B cell (primary cell): ENCODE measurements around the gene COL25A1. TPM values are rescaled to one million over a fixed set of nuclear protein-coding genes. Genes with fewer than 3 reads are reported as not detected.

ENCODE experiments used
- ATAC-seq: fragments of 200-7000 bp; cut with Tn5 transposase; one replicate; pipeline ENCODE4 v1.10.0; 2021; ENCODE audit warnings: low read depth, mild to moderate bottlenecking, moderate number of reproducible peaks, moderate library complexity
- CTCF ChIA-PET: fragments of 350-600 bp; sonication (Branson Sonifier 250); formaldehyde crosslinking; loops from one replicate; lab custom pipeline; 2021; ENCODE audit warnings: antibody characterized with exemption, inconsistent platforms; lab: Charles Lee
- POLR2A ChIA-PET: fragments of 350-600 bp; sonication (Branson Sonifier 250); formaldehyde crosslinking; loops from one replicate; lab custom pipeline; 2021; ENCODE audit warnings: antibody characterized with exemption; lab: Charles Lee
- DNase-seq: peaks from one replicate; pipeline ENCODE4 v3.0.0; 2013
- H2AFZ ChIP-seq: 2 replicates; pipeline ENCODE4 v1.6.1; 2012; ENCODE audit warnings: mild to moderate bottlenecking, low read depth, low read length; ENCODE audit not compliant: insufficient read depth, poor library complexity, severe bottlenecking
- H3K27ac ChIP-seq, 2 donors: 1 replicate in 1 of 2; 2 replicates in 1 of 2; pipeline ENCODE4 v1.5.1; 2012 to 2013; ENCODE audit warnings: low read length in 2 of 2, mild to moderate bottlenecking in 2 of 2, moderate library complexity in 1 of 2
- H3K27me3 ChIP-seq, 4 experiments: fragments of 200-600 bp in 1 of 4; sonication (generic) in 1 of 4; replicated peaks in 1 of 4; 1 replicate in 2 of 4; 2 replicates in 2 of 4; pipeline versions ENCODE4 v1.6.1 to v1.7.0; 2013 to 2016; ENCODE audit warnings: low read length in 3 of 4, mild to moderate bottlenecking in 2 of 4, mixed read lengths in 1 of 4, moderate library complexity in 1 of 4; ENCODE audit not compliant: insufficient read depth in 4 of 4, control insufficient read depth in 3 of 4; ENCODE audit errors: control extremely low read depth in 1 of 4
- H3K36me3 ChIP-seq, 2 experiments: replicated peaks in 1 of 2; 1 replicate in 1 of 2; 2 replicates in 1 of 2; pipeline versions ENCODE4 v1.6.1 to v1.7.1; 2013; ENCODE audit warnings: low read length in 1 of 2; ENCODE audit not compliant: insufficient read depth in 2 of 2, control insufficient read depth in 1 of 2; ENCODE audit errors: control extremely low read depth in 1 of 2, extremely low read depth in 1 of 2
- H3K4me1 ChIP-seq, 2 donors: fragments of 200-600 bp in 1 of 2; sonication (generic) in 1 of 2; 1 replicate in 1 of 2; 2 replicates in 1 of 2; pipeline versions ENCODE4 v1.5.1 to v1.6.1; 2013 to 2017; ENCODE audit warnings: low read length in 2 of 2; ENCODE audit not compliant: control insufficient read depth in 2 of 2, insufficient read depth in 2 of 2
- H3K4me2 ChIP-seq: replicated peaks from 2 replicates; pipeline ENCODE3; 2012; ENCODE audit warnings: mild to moderate bottlenecking, low read depth, low read length; ENCODE audit not compliant: poor library complexity, severe bottlenecking
- H3K4me3 ChIP-seq, 5 experiments: fragments of 200-600 bp in 1 of 5; sonication (generic) in 1 of 5; 1 replicate in 3 of 5; 2 replicates in 2 of 5; pipeline versions ENCODE4 v1.5.1 to v1.7.0; 2011 to 2016; ENCODE audit warnings: low read length in 4 of 5, mild to moderate bottlenecking in 4 of 5, low read depth in 2 of 5, control low read depth in 1 of 5, moderate library complexity in 1 of 5; ENCODE audit not compliant: insufficient read depth in 1 of 5; ENCODE audit errors: control extremely low read depth in 1 of 5, extremely low read depth in 1 of 5
- H3K79me2 ChIP-seq: fragments of 200-600 bp; sonication (generic); one replicate; pipeline ENCODE4 v1.6.0; 2016; ENCODE audit warnings: low read length; ENCODE audit not compliant: control insufficient read depth, insufficient read depth
- H3K9ac ChIP-seq: fragments of 200-600 bp; sonication (generic); 2 replicates; pipeline ENCODE4 v1.6.1; 2017; ENCODE audit warnings: mild to moderate bottlenecking, low read length, moderate library complexity
- H3K9me3 ChIP-seq, 3 donors: one replicate each; pipeline versions ENCODE4 v1.6.1 to v1.7.1; 2013; ENCODE audit warnings: low read length in 2 of 3; ENCODE audit not compliant: control insufficient read depth in 2 of 3, insufficient read depth in 1 of 3; ENCODE audit errors: control extremely low read depth in 1 of 3
- H4K20me1 ChIP-seq: 2 replicates; pipeline ENCODE4 v1.6.0; 2012; ENCODE audit warnings: mild to moderate bottlenecking, low read length; ENCODE audit not compliant: insufficient read depth, control insufficient read depth, poor library complexity, severe bottlenecking
- H3K27ac Mint-ChIP-seq: one replicate; pipeline ENCODE4 v1.8.0; 2021; ENCODE audit warnings: mixed read lengths
- H3K27me3 Mint-ChIP-seq: one replicate; pipeline ENCODE4 v1.8.0; 2021; ENCODE audit warnings: mixed read lengths
- H3K4me1 Mint-ChIP-seq: one replicate; pipeline ENCODE4 v1.8.0; 2021; ENCODE audit warnings: mixed read lengths
- H3K4me3 Mint-ChIP-seq: one replicate; pipeline ENCODE4 v1.8.0; 2021; ENCODE audit warnings: mixed read lengths
- H3K9me3 Mint-ChIP-seq: one replicate; pipeline ENCODE4 v1.8.0; 2022; ENCODE audit warnings: mixed read lengths; ENCODE audit not compliant: insufficient read depth
- EZH2 ChIP-seq: IDR thresholded peaks from 2 replicates; pipeline ENCODE4 v1.6.1; 2012; ENCODE audit warnings: borderline replicate concordance, low read depth, mild to moderate bottlenecking, moderate library complexity, low read length; ENCODE audit not compliant: insufficient read depth, poor library complexity, severe bottlenecking
- WGBS: methylation state at CpG from one replicate; pipeline ENCODE4 v1.1.5; 2013; ENCODE audit warnings: missing lambda C conversion rate; ENCODE audit not compliant: insufficient coverage; 5-methylcytosine and 5-hydroxymethylcytosine counted together
- intact Hi-C: fragments of 100-400 bp; cut with micrococcal nuclease; formaldehyde crosslinking; loops from one replicate; pipeline ENCODE4 v1.10.0; 2022
- polyA plus RNA-seq: library from polyadenylated mRNA; depleted of rRNA; stranded (reverse); fragments of >200 nt; gene quantifications from 2 replicates; pipeline ENCODE4 v1.2.3, GENCODE V29; 2012
- total RNA-seq, 2 donors: library from RNA; stranded (reverse); fragments of 120-200 nt in 1 of 2; gene quantifications; 1 replicate in 1 of 2; 2 replicates in 1 of 2; pipeline versions ENCODE4 v1.2.3 to v1.2.4, GENCODE V29; 2013 to 2022
- TF ChIP-seq, protein P1 (sequence below): fragments of 200-600 bp; IDR thresholded peaks from one replicate; pipeline ENCODE4 v1.8.0; 2022; ENCODE audit warnings: antibody characterized with exemption, mild to moderate bottlenecking

Gene COL25A1
- total and polyA plus RNA-seq, 2 donors (not counting 1 experiment from before 2014, with no cell fraction given): not detected

DNA sequence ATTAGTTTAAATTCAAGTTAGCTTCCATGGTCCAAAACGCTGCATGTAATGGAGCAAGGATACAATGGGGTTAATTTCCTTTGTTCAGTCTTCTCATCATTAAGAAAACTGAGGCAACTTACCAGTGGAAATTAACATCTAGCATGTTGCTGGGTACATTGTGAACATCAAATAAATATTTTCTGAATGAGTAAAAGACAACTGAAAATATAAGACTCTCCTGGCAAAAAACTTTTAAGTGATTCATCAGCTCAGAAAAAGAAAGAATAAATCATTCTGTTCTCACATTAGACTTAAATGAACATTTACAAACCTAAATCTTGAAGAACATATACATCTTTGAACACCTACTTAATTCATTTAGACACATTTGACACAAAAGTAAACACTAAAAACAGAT, 401.2 kb downstream of the COL25A1 start:
- no peak overlapping the region for H3K27ac ChIP-seq
- DNase-seq (no peak), ATAC-seq (no peak)
- no peak overlapping the region for H2AFZ ChIP-seq
- no peaks in the 10 kb centered on the region for H3K27me3 Mint-ChIP-seq
- TF ChIP-seq, protein P1, sequence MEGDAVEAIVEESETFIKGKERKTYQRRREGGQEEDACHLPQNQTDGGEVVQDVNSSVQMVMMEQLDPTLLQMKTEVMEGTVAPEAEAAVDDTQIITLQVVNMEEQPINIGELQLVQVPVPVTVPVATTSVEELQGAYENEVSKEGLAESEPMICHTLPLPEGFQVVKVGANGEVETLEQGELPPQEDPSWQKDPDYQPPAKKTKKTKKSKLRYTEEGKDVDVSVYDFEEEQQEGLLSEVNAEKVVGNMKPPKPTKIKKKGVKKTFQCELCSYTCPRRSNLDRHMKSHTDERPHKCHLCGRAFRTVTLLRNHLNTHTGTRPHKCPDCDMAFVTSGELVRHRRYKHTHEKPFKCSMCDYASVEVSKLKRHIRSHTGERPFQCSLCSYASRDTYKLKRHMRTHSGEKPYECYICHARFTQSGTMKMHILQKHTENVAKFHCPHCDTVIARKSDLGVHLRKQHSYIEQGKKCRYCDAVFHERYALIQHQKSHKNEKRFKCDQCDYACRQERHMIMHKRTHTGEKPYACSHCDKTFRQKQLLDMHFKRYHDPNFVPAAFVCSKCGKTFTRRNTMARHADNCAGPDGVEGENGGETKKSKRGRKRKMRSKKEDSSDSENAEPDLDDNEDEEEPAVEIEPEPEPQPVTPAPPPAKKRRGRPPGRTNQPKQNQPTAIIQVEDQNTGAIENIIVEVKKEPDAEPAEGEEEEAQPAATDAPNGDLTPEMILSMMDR: no peak
- no peak for TF ChIP-seq EZH2
- WGBS: no CpG with 5 or more reads among the region's 1 CpG
- H3K27ac Mint-ChIP-seq: no peak overlapping the region
- no peaks in the 10 kb centered on the region for H3K9me3 Mint-ChIP-seq
- intact Hi-C loops: no loop called here
- H3K27me3 ChIP-seq: peaks cover 0 to 3% (median 0%) of the 10 kb centered on the region in 4 experiments
- no peak overlapping the region for H3K4me3 Mint-ChIP-seq
- no peaks in the 10 kb centered on the region for H3K4me1 Mint-ChIP-seq
- H3K4me3 ChIP-seq: no peak overlapping the region
- ChIA-PET CTCF (no interaction called here), POLR2A (no interaction called here)
- no peaks in the 10 kb centered on the region for H3K36me3 ChIP-seq
- H4K20me1 ChIP-seq: no peaks in the 10 kb centered on the region
- H3K4me2 ChIP-seq: no peak overlapping the region
- H3K9me3 ChIP-seq: no peaks in the 10 kb centered on the region
- no peak overlapping the region for H3K9ac ChIP-seq
- no peaks in the 10 kb centered on the region for H3K4me1 ChIP-seq
- no peaks in the 10 kb centered on the region for H3K79me2 ChIP-seq

- Mint-ChIP-seq H3K4me3 (no peak overlapping the region), H3K27ac (no peak overlapping the region), H3K4me1 (no peaks in the 10 kb centered on the region), H3K27me3 (no peaks in the 10 kb centered on the region), H3K9me3 (no peaks in the 10 kb centered on the region)
- ChIA-PET POLR2A (no interaction called here), CTCF (no interaction called here)
- no peak overlapping the region for H2AFZ ChIP-seq
- H3K4me2 ChIP-seq: no peak overlapping the region
- ATAC-seq: no peak
- peaks cover 0 to 3% (median 0%) of the 10 kb centered on the region in 4 experiments for H3K27me3 ChIP-seq
- H4K20me1 ChIP-seq: no peaks in the 10 kb centered on the region
- intact Hi-C loops: no loop called here
- H3K36me3 ChIP-seq: no peaks in the 10 kb centered on the region
- H3K79me2 ChIP-seq: no peaks in the 10 kb centered on the region
- no peak for DNase-seq
- H3K27ac ChIP-seq: no peak overlapping the region
- no peak overlapping the region for H3K9ac ChIP-seq
- no peak overlapping the region for H3K4me3 ChIP-seq
- no peaks in the 10 kb centered on the region for H3K4me1 ChIP-seq
- 80% methylated on average over 2 of the region's 3 CpGs for WGBS
- TF ChIP-seq, protein P1: no peak
- TF ChIP-seq EZH2: no peak
- no peaks in the 10 kb centered on the region for H3K9me3 ChIP-seq
These were observed 402.4 kb downstream of the COL25A1 start for GRCh38 chr4:108900018-108900580.
